OCI-LY7 (cell line): ENCODE measurements around the gene BAIAP2. TPM values are rescaled to one million over a fixed set of nuclear protein-coding genes. Genes with fewer than 3 reads are reported as not detected.

Experiments
- BruUV-seq: library from RNA; stranded (reverse); fragments of 400-500 nt; replicated peaks from 2 replicates; lab custom pipeline; 2021; lab: Mats Ljungman, UMichigan
- CTCF ChIA-PET: fragments of 300-600 bp; sonication (Branson Sonifier 250); formaldehyde crosslinking; loops from one replicate; lab custom pipeline; 2022; ENCODE audit warnings: antibody characterized with exemption; ENCODE audit not compliant: unreplicated experiment; lab: Charles Lee
- POLR2A ChIA-PET: fragments of 300-600 bp; sonication (Branson Sonifier 250); formaldehyde crosslinking; loops from one replicate; lab custom pipeline; 2022; ENCODE audit warnings: antibody characterized with exemption; lab: Charles Lee
- DNase-seq: peaks from one replicate; pipeline ENCODE4 v3.0.0-alpha.2; 2015; ENCODE audit warnings: low spot score
- H2AFZ ChIP-seq: fragments of 200-600 bp; sonication (generic), shearing (Covaris generic); 2 replicates; pipeline ENCODE4 v1.6.1; 2014; ENCODE audit warnings: mild to moderate bottlenecking, antibody characterized with exemption, low read length, moderate library complexity
- H3K27ac ChIP-seq: fragments of 200-600 bp; sonication (generic); 2 replicates; pipeline ENCODE4 v1.5.1; 2014; ENCODE audit warnings: mixed run types, low read depth, mild to moderate bottlenecking, moderate library complexity, low read length, inconsistent platforms; ENCODE audit not compliant: poor library complexity, severe bottlenecking
- H3K36me3 ChIP-seq: fragments of 200-600 bp; sonication (generic); 2 replicates; pipeline ENCODE4 v1.6.1; 2014; ENCODE audit warnings: mild to moderate bottlenecking, antibody characterized with exemption, low read length, moderate library complexity, mixed read lengths; ENCODE audit not compliant: insufficient read depth
- H3K4me1 ChIP-seq: fragments of 200-600 bp; sonication (generic); 2 replicates; pipeline ENCODE4 v1.5.1; 2014; ENCODE audit warnings: mild to moderate bottlenecking, low read length; ENCODE audit not compliant: insufficient read depth, poor library complexity, severe bottlenecking
- H3K4me2 ChIP-seq: fragments of 200-600 bp; sonication (generic); 2 replicates; pipeline ENCODE4 v1.6.1; 2014; ENCODE audit warnings: mild to moderate bottlenecking, low read length
- H3K4me3 ChIP-seq: fragments of 200-600 bp; sonication (generic); 2 replicates; pipeline ENCODE4 v1.5.1; 2014; ENCODE audit warnings: mild to moderate bottlenecking, low read depth, low read length; ENCODE audit not compliant: poor library complexity, severe bottlenecking
- H3K79me2 ChIP-seq: fragments of 200-600 bp; sonication (generic); 2 replicates; pipeline ENCODE4 v1.6.1; 2016; ENCODE audit warnings: low read depth, mild to moderate bottlenecking, low read length, moderate library complexity, mixed read lengths; ENCODE audit not compliant: insufficient read depth
- H3K9me2 ChIP-seq: fragments of 200-600 bp; sonication (generic); 2 replicates; pipeline ENCODE4 v1.6.1; 2016; ENCODE audit warnings: mild to moderate bottlenecking, low read length, mixed read lengths; ENCODE audit not compliant: insufficient read depth
- H3K9me3 ChIP-seq: fragments of 200-600 bp; sonication (generic); 2 replicates; pipeline ENCODE4 v1.6.1; 2014; ENCODE audit warnings: mild to moderate bottlenecking, mixed run types, low read length, mixed read lengths
- H4K20me1 ChIP-seq: fragments of 200-600 bp; sonication (generic); 2 replicates; pipeline ENCODE4 v1.6.1; 2014; ENCODE audit warnings: mild to moderate bottlenecking, antibody characterized with exemption, low read length, moderate library complexity, mixed read lengths; ENCODE audit not compliant: insufficient read depth
- CTCF ChIP-seq: fragments of 200-600 bp; sonication (generic); conservative IDR thresholded peaks from 2 replicates; pipeline ENCODE4 v1.5.1; 2014; ENCODE audit warnings: mild to moderate bottlenecking, antibody characterized with exemption, low read length, moderate library complexity, mixed read lengths
- EZH2phosphoT487 ChIP-seq: fragments of 200-600 bp; sonication (generic); IDR thresholded peaks from 2 replicates; pipeline ENCODE4 v1.6.1; 2018; ENCODE audit warnings: low read depth, borderline replicate concordance, mild to moderate bottlenecking, mixed run types, antibody characterized with exemption, low read length, moderate library complexity, mixed read lengths
- intact Hi-C: fragments of 100-400 bp; cut with micrococcal nuclease; formaldehyde crosslinking; loops from one replicate; pipeline ENCODE4 v1.10.0; 2022; ENCODE audit not compliant: unreplicated experiment
- total RNA-seq, 2 experiments: library from RNA; depleted of rRNA in 1 of 2; stranded (reverse); fragments of >200 nt in 1 of 2; shearing (Covaris generic) in 1 of 2; gene quantifications; 2 replicates each; pipeline ENCODE4 v1.2.3, GENCODE V29; 2014 to 2022

BAIAP2 gene
- total RNA-seq, 2 experiments from 2014 or later: 2.1 to 2.3 TPM

GRCh38 chr17:81036197-81036941 is 1.4 kb downstream of the BAIAP2 start:
- ChIA-PET CTCF (no interaction called here), POLR2A (no interaction called here)
- no peaks in the 10 kb centered on the region for H3K9me3 ChIP-seq
- no peak overlapping the region for H3K4me2 ChIP-seq
- H2AFZ ChIP-seq: no peak overlapping the region
- no peak for DNase-seq
- intact Hi-C loops: no loop called here
- H4K20me1 ChIP-seq: 0 out of 2 replicates have a peak, but pooled peaks cover 4% of the 10 kb centered on the region
- peaks cover 5% of the 10 kb centered on the region for H3K4me1 ChIP-seq
- no peaks in the 10 kb centered on the region for H3K79me2 ChIP-seq
- TF ChIP-seq CTCF: no peak
- TF ChIP-seq EZH2phosphoT487: no peak
- no peak overlapping the region for H3K27ac ChIP-seq
- no peaks in the 10 kb centered on the region for H3K9me2 ChIP-seq
- no peak overlapping the region for H3K4me3 ChIP-seq
- no peaks in the 10 kb centered on the region for H3K36me3 ChIP-seq
- no TSS peak for BruUV-seq

GRCh38 chr17:81037026-81037797 is 2.3 kb downstream of the BAIAP2 start:
- 0 out of 2 replicates have a peak, but pooled peaks cover 4% of the 10 kb centered on the region for H4K20me1 ChIP-seq
- no peak for TF ChIP-seq EZH2phosphoT487
- TF ChIP-seq CTCF: no peak
- H3K4me2 ChIP-seq: no peak overlapping the region
- H3K9me3 ChIP-seq: no peaks in the 10 kb centered on the region
- no peaks in the 10 kb centered on the region for H3K9me2 ChIP-seq
- ChIA-PET POLR2A (no interaction called here), CTCF (no interaction called here)
- no peak for DNase-seq
- H3K79me2 ChIP-seq: no peaks in the 10 kb centered on the region
- H2AFZ ChIP-seq: no peak overlapping the region
- H3K36me3 ChIP-seq: no peaks in the 10 kb centered on the region
- H3K4me1 ChIP-seq: peaks cover 5% of the 10 kb centered on the region
- H3K4me3 ChIP-seq: no peak overlapping the region
- H3K27ac ChIP-seq: no peak overlapping the region
- BruUV-seq: no TSS peak
- intact Hi-C loops: no loop called here
